A549 (cell line): ENCODE measurements around the gene SPTBN5.

ENCODE experiments used
- CTCF ChIP-seq: fragments of >200 bp; sonication (Bioruptor Twin); formaldehyde crosslinking; IDR thresholded peaks from 3 replicates; pipeline ENCODE4 v1.5.1; 2016
- EP300 ChIP-seq, 2 experiments: fragments of >200 bp; sonication (Bioruptor Twin); formaldehyde crosslinking; IDR thresholded peaks; 2 replicates in 1 of 2; 3 replicates in 1 of 2; pipeline ENCODE4 v1.6.1; 2016 to 2017
- HDAC2 ChIP-seq: fragments of 200-600 bp; sonication (generic); IDR thresholded peaks from 2 replicates; pipeline ENCODE4 v1.6.1; 2016
- JUN ChIP-seq, 2 experiments: fragments of >200 bp; sonication (Bioruptor Twin); formaldehyde crosslinking; IDR thresholded peaks; 2 replicates in 1 of 2; 3 replicates in 1 of 2; pipeline ENCODE4 v1.6.1; 2016 to 2017
- KDM5A ChIP-seq: fragments of 200-600 bp; sonication (generic); IDR thresholded peaks from 2 replicates; pipeline ENCODE4 v1.6.1; 2016; ENCODE audit warnings: antibody characterized with exemption, mild to moderate bottlenecking
- MAX ChIP-seq: IDR thresholded peaks from 2 replicates; pipeline ENCODE4 v1.6.1; 2012
- MYC ChIP-seq: IDR thresholded peaks from 2 replicates; pipeline ENCODE4 v1.6.1; 2012; ENCODE audit warnings: mild to moderate bottlenecking, inconsistent platforms, low read length, improper control_type of control experiment, borderline replicate concordance
- POLR2A ChIP-seq: IDR thresholded peaks from 2 replicates; pipeline ENCODE4 v1.6.1; 2012; ENCODE audit warnings: mild to moderate bottlenecking, low read length
- RAD21 ChIP-seq, 2 experiments: fragments of >200 bp in 1 of 2; sonication (Bioruptor Twin) in 1 of 2; formaldehyde crosslinking in 1 of 2; IDR thresholded peaks in 1 of 2; conservative IDR thresholded peaks in 1 of 2; 2 replicates in 1 of 2; 3 replicates in 1 of 2; pipeline ENCODE4 v1.6.1; 2012 to 2018; ENCODE audit warnings: inconsistent platforms in 1 of 2
- TP53 ChIP-seq: fragments of 250-450 bp; sonication (Bioruptor Pico); IDR thresholded peaks from 2 replicates; pipeline ENCODE4 v1.5.0; 2021; ENCODE audit warnings: mild to moderate bottlenecking, moderate library complexity

GRCh38 chr15:41811432-41812195 is 82.2 kb downstream of the SPTBN5 start:
- TF ChIP-seq CTCF (peak; percentile 69), KDM5A (no peak), JUN (IDR thresholded peaks at IDR 0.05) (no peak), MYC (no peak), EP300 (IDR thresholded peaks at IDR 0.05) (no peak), POLR2A (no peak), TP53 (no peak), HDAC2 (no peak), RAD21 (conservative IDR thresholded peaks at IDR 0.05 in 1 of 2, IDR thresholded peaks at IDR 0.05 in 1 of 2) (peak; percentile 82 to 92), MAX (no peak)
